K562 (cell line): ENCODE results near the gene RNASEH2A. TPM values are rescaled to one million over a fixed set of nuclear protein-coding genes. Genes with fewer than 3 reads are reported as not detected.
A peak's percentile ranks its signal among the peaks of the same experiment; 100 is the strongest.

Experiments
- ATF6 ChIP-seq: sonication (generic); formaldehyde crosslinking; IDR thresholded peaks from 2 replicates; pipeline ENCODE4 v1.4.0; 2020; ENCODE audit warnings: mild to moderate bottlenecking, missing genetic modification reagents
- CTBP1 ChIP-seq: fragments of 450-650 bp; IDR thresholded peaks from 2 replicates; pipeline ENCODE4 v1.6.1; 2016; ENCODE audit warnings: borderline replicate concordance
- EP400 ChIP-seq: fragments of 450-650 bp; IDR thresholded peaks from 2 replicates; pipeline ENCODE4 v1.6.1; 2017; ENCODE audit warnings: antibody characterized with exemption, mild to moderate bottlenecking, moderate library complexity
- KAT8 ChIP-seq: fragments of 450-650 bp; IDR thresholded peaks from 2 replicates; pipeline ENCODE4 v1.6.1; 2016; ENCODE audit warnings: low read depth, mild to moderate bottlenecking
- MCM3 ChIP-seq: fragments of 450-650 bp; IDR thresholded peaks from 2 replicates; pipeline ENCODE4 v1.6.1; 2016
- MEIS2 ChIP-seq: fragments of 450-650 bp; IDR thresholded peaks from 2 replicates; pipeline ENCODE4 v1.6.1; 2014; ENCODE audit warnings: mild to moderate bottlenecking; ENCODE audit not compliant: partially characterized antibody
- MTA1 ChIP-seq: fragments of 450-650 bp; IDR thresholded peaks from 2 replicates; pipeline ENCODE4 v1.6.1; 2017; ENCODE audit warnings: borderline replicate concordance
- PYGO2 ChIP-seq: fragments of 450-650 bp; IDR thresholded peaks from 2 replicates; pipeline ENCODE4 v1.6.1; 2016; ENCODE audit warnings: mild to moderate bottlenecking, missing genetic modification characterization, moderate library complexity, missing compliant biosample characterization
- TAF7 ChIP-seq: fragments of 450-650 bp; IDR thresholded peaks from 2 replicates; pipeline ENCODE4 v1.6.1; 2016; ENCODE audit warnings: missing genetic modification characterization, missing compliant biosample characterization
- ZBTB12 ChIP-seq: fragments of 250-450 bp; sonication (Bioruptor Pico); IDR thresholded peaks from 2 replicates; pipeline ENCODE4 v1.4.0; 2020
- ZKSCAN1 ChIP-seq: fragments of 150-350 bp; IDR thresholded peaks from 2 replicates; pipeline ENCODE4 v1.6.1; 2016; ENCODE audit warnings: low read depth, low read length
- ZNF57 ChIP-seq: fragments of 450-650 bp; formaldehyde crosslinking; IDR thresholded peaks from 2 replicates; pipeline ENCODE4 v1.4.0; 2020; ENCODE audit warnings: mild to moderate bottlenecking, moderate library complexity
- ZNF75A ChIP-seq: fragments of 450-650 bp; formaldehyde crosslinking; IDR thresholded peaks from 2 replicates; pipeline ENCODE4 v1.4.0; 2020; ENCODE audit warnings: mild to moderate bottlenecking
- polyA plus RNA-seq, 8 experiments: library from polyadenylated mRNA; depleted of rRNA in 4 of 8; stranded (reverse) in 5 of 8; unstranded in 3 of 8; fragments of >200 nt; fragmentation: Nextera tagmentation in 2 of 8; fragmentation: Illumina TruSeq in 1 of 8; extraction: Ambion mirVana in 2 of 8; extraction: Trizol in 1 of 8; gene quantifications; 2 replicates each; pipeline versions ENCODE4 v1.2.1 to v1.2.3, GENCODE V29; 2011 to 2014; ENCODE audit warnings: inconsistent platforms in 1 of 8, missing spikeins in 1 of 8
- total RNA-seq, 7 experiments: library from RNA; depleted of rRNA in 6 of 7; stranded (reverse); fragments of >200 nt in 6 of 7; fragmentation: Illumina TruSeq in 2 of 7; extraction: Trizol in 2 of 7; gene quantifications; 2 replicates each; pipeline versions ENCODE4 v1.2.1 to v1.2.3, GENCODE V29; 2011 to 2021; ENCODE audit warnings: low replicate concordance in 1 of 7
- TF ChIP-seq, protein P1 (sequence below): fragments of 450-650 bp; IDR thresholded peaks from 2 replicates; pipeline ENCODE4 v1.6.1; 2018; ENCODE audit not compliant: partially characterized antibody
- TF ChIP-seq, protein P2 (sequence below): fragments of 450-650 bp; formaldehyde crosslinking; IDR thresholded peaks from 2 replicates; pipeline ENCODE4 v1.4.0; 2020; ENCODE audit warnings: mild to moderate bottlenecking, moderate library complexity
- TF ChIP-seq, protein P3 (sequence below): sonication (generic); formaldehyde crosslinking; IDR thresholded peaks from 2 replicates; pipeline ENCODE4 v1.8.0; 2022; ENCODE audit warnings: missing genetic modification reagents, mild to moderate bottlenecking, moderate library complexity, borderline replicate concordance

Gene RNASEH2A
- total and polyA plus RNA-seq, 9 of the 15 experiments (the other 6 are each of a cell fraction or from before 2014, with no cell fraction given), result 22.3 to 78.0 (median 61.7) TPM

DNA sequence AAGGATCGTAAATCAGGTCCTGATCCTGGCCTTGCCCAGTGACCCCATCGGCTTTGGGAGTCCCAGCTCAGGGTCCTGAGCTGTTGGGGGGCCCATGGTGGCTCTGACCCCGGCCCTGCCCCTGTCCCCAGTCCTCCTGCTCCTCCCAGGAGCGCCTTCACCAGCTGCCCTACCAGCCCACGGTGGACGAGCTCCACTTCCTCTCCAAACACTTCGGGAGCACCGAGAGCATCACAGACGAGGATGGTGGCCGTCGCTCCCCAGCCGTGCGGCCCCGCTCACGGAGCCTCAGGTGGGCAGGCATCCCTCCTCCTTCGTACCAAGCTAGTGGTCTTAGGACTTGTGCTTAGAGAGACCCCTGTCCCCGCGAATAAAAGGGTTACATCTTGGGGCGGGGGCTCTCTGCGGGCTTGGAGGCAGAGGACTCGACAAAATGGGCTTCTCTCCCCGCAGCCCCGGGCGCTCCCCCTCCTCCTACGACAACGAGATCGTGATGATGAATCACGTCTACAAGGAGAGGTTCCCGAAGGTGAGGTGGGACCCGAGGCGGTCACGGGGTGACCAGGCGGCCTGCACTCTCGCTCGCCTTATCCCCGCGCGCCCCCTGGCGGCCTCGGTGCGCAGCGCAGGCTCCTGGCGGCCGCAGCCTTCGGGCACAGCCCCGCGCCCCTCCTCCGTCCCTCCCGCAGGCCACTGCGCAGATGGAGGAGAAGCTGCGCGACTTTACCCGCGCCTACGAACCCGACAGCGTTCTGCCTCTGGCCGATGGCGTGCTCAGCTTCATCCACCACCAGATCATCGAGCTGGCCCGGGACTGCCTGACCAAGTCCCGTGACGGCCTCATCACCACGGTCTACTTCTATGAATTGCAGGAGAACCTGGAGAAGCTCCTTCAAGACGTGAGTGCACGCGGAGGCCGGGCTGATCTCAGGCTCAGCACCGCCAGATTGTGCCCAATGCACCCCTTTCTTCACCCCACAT lies 41.1 kb downstream of the RNASEH2A start (continued):
- TF ChIP-seq, protein P1, sequence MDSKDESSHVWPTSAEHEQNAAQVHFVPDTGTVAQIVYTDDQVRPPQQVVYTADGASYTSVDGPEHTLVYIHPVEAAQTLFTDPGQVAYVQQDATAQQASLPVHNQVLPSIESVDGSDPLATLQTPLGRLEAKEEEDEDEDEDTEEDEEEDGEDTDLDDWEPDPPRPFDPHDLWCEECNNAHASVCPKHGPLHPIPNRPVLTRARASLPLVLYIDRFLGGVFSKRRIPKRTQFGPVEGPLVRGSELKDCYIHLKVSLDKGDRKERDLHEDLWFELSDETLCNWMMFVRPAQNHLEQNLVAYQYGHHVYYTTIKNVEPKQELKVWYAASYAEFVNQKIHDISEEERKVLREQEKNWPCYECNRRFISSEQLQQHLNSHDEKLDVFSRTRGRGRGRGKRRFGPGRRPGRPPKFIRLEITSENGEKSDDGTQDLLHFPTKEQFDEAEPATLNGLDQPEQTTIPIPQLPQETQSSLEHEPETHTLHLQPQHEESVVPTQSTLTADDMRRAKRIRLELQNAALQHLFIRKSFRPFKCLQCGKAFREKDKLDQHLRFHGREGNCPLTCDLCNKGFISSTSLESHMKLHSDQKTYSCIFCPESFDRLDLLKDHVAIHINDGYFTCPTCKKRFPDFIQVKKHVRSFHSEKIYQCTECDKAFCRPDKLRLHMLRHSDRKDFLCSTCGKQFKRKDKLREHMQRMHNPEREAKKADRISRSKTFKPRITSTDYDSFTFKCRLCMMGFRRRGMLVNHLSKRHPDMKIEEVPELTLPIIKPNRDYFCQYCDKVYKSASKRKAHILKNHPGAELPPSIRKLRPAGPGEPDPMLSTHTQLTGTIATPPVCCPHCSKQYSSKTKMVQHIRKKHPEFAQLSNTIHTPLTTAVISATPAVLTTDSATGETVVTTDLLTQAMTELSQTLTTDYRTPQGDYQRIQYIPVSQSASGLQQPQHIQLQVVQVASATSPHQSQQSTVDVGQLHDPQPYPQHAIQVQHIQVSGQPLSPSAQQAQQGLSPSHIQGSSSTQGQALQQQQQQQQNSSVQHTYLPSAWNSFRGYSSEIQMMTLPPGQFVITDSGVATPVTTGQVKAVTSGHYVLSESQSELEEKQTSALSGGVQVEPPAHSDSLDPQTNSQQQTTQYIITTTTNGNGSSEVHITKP, result peak; percentile 21
- TF ChIP-seq TAF7 (tag), result no peak
- TF ChIP-seq, protein P2, sequence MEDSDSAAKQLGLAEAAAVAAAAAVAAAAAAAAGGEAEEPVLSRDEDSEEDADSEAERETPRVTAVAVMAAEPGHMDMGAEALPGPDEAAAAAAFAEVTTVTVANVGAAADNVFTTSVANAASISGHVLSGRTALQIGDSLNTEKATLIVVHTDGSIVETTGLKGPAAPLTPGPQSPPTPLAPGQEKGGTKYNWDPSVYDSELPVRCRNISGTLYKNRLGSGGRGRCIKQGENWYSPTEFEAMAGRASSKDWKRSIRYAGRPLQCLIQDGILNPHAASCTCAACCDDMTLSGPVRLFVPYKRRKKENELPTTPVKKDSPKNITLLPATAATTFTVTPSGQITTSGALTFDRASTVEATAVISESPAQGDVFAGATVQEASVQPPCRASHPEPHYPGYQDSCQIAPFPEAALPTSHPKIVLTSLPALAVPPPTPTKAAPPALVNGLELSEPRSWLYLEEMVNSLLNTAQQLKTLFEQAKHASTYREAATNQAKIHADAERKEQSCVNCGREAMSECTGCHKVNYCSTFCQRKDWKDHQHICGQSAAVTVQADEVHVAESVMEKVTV (CRISPR knock-in tag), result peak; percentile 92
- TF ChIP-seq ZBTB12, result no peak
- TF ChIP-seq KAT8, result no peak
- no peak for TF ChIP-seq ZNF57 (CRISPR knock-in tag)
- peak; percentile 86; the same call in 1 of the 2 replicates for TF ChIP-seq CTBP1
- no peak for TF ChIP-seq PYGO2 (tag)
- TF ChIP-seq MEIS2, result peak; percentile 49
- TF ChIP-seq EP400, result no peak
- TF ChIP-seq ATF6, result no peak
- no peak for TF ChIP-seq MTA1
- peak; percentile 17; the same call in 1 of the 2 replicates for TF ChIP-seq ZKSCAN1
- TF ChIP-seq ZNF75A (CRISPR knock-in tag), result no peak
- TF ChIP-seq, protein P3, sequence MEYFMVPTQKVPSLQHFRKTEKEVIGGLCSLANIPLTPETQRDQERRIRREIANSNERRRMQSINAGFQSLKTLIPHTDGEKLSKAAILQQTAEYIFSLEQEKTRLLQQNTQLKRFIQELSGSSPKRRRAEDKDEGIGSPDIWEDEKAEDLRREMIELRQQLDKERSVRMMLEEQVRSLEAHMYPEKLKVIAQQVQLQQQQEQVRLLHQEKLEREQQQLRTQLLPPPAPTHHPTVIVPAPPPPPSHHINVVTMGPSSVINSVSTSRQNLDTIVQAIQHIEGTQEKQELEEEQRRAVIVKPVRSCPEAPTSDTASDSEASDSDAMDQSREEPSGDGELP (CRISPR knock-in tag), result peak; percentile 82; the same call in 1 of the 2 replicates
- no peak for TF ChIP-seq MCM3
